ENCODE data around the gene ASTN2. TPM values are rescaled to one million over a fixed set of nuclear protein-coding genes. Genes with fewer than 3 reads are reported as not detected.

ASTN2 gene
- total RNA-seq, 1 experiment from 2014 or later: 4.8 TPM

- ATAC-seq (no peak), DNase-seq (ENCODE audit: low read depth, low spot score) (no peak)
- Histone ChIP-seq H3K36me3 (ENCODE audit: control insufficient read depth in 1 of 2, insufficient read depth in 2 of 2, low read length in 2 of 2) (no peaks in the 10 kb centered on the region), H3K27me3 (ENCODE audit: insufficient read depth, low read length) (no peaks in the 10 kb centered on the region), H3K27ac (ENCODE audit: low read depth, low read length) (no peak overlapping the region), H3K9ac (ENCODE audit: low read length) (no peak overlapping the region), H3K9me2 (ENCODE audit: insufficient read depth) (no peaks in the 10 kb centered on the region), H3K79me2 (ENCODE audit: insufficient read depth, low read length) (no peaks in the 10 kb centered on the region), H3K9me3 (ENCODE audit: control insufficient read depth in 1 of 2, insufficient read depth in 1 of 2, low read depth in 1 of 2, low read length in 2 of 2) (no peaks in the 10 kb centered on the region), H3K4me2 (ENCODE audit: low read length) (no peak overlapping the region), H4K20me1 (ENCODE audit: insufficient read depth) (no peaks in the 10 kb centered on the region), H3K4me3 (replicated peaks in 1 of 2; ENCODE audit: low read depth in 1 of 2, low read length in 2 of 2) (no peak overlapping the region), H3K4me1 (ENCODE audit: control insufficient read depth in 1 of 2, insufficient read depth in 2 of 2, low read length in 2 of 2) (no peaks in the 10 kb centered on the region), H2AFZ (ENCODE audit: low read depth, low read length, poor library complexity, severe bottlenecking) (no peak overlapping the region)
- ChIA-PET RAD21 (ENCODE audit: low non-redundant PET in 1 of 2, low total read pairs in 2 of 2, uncharacterized antibody in 2 of 2, unreplicated experiment in 2 of 2) (no interaction called here), POLR2A (no interaction called here), CTCF (interaction anchor here (0.7 kb wide), 1 partner anchor 1055 kb away, joined by 3 read pairs; no protein-coding TSS in a partner anchor)
- TF ChIP-seq TCF7L2 (IDR thresholded peaks at IDR 0.05; ENCODE audit: borderline replicate concordance, extremely low read depth, insufficient read depth, insufficient read length): no peak
- no peak for TF ChIP-seq EZH2phosphoT487 (IDR thresholded peaks at IDR 0.05; ENCODE audit: borderline replicate concordance)
- TF ChIP-seq POLR2AphosphoS5 (IDR thresholded peaks at IDR 0.05; ENCODE audit: low read depth, low read length): no peak
- TF ChIP-seq ELF1 (IDR thresholded peaks at IDR 0.05; ENCODE audit: borderline replicate concordance, low read depth): no peak
- TF ChIP-seq CBX3 (IDR thresholded peaks at IDR 0.05; ENCODE audit: low read depth): no peak
- TF ChIP-seq FOSL1 (IDR thresholded peaks at IDR 0.05; ENCODE audit: low read depth): no peak
- no peak for TF ChIP-seq POLR2A (IDR thresholded peaks at IDR 0.05; ENCODE audit: borderline replicate concordance, extremely low read depth, insufficient read depth, insufficient read length)
- TF ChIP-seq ZBTB33 (IDR thresholded peaks at IDR 0.05; ENCODE audit: extremely low read depth, insufficient replicate concordance, low read length): no peak
- no peak for TF ChIP-seq SP1 (IDR thresholded peaks at IDR 0.05; ENCODE audit: low read depth)
- no peak for TF ChIP-seq SRF (IDR thresholded peaks at IDR 0.05; ENCODE audit: low read depth)
- no peak for TF ChIP-seq ATF3 (IDR thresholded peaks at IDR 0.05)
- no peak for TF ChIP-seq CTCF (IDR thresholded peaks at IDR 0.05 in 2 of 3, conservative IDR thresholded peaks at IDR 0.05 in 1 of 3; ENCODE audit: borderline replicate concordance in 1 of 3, insufficient read depth in 1 of 3, low read depth in 2 of 3, low read length in 2 of 3)
- TF ChIP-seq EZH2 (IDR thresholded peaks at IDR 0.05): no peak
- no peak for TF ChIP-seq ZNF274 (IDR thresholded peaks at IDR 0.05; ENCODE audit: low read depth, low read length)
- TF ChIP-seq EGR1 (IDR thresholded peaks at IDR 0.05; ENCODE audit: low read depth): no peak
- TF ChIP-seq CEBPB (IDR thresholded peaks at IDR 0.05; ENCODE audit: low read depth): no peak
- BruUV-seq (replicated peaks): no TSS peak
- intact Hi-C loops (cut with micrococcal nuclease): no loop called here
Measured at GRCh38 chr9:116628716-116629115, 786.1 kb downstream of the ASTN2 start.
